HCT116 (cell line): Measurements from ENCODE around the gene MINDY3. TPM values are rescaled to one million over a fixed set of nuclear protein-coding genes. Genes with fewer than 3 reads are reported as not detected.

Experiments used
- ATAC-seq: fragments of 200-7000 bp; cut with Tn5 transposase; 2 replicates; pipeline ENCODE4 v1.9.1; 2020; ENCODE audit warnings: mild to moderate bottlenecking, moderate library complexity
- BruUV-seq: library from RNA; stranded (reverse); fragments of 400-500 nt; replicated peaks from 2 replicates; lab custom pipeline; 2021; lab: Mats Ljungman, UMichigan
- CTCF ChIA-PET: fragments of 300-600 bp; sonication (Branson Sonifier 250); formaldehyde crosslinking; loops from one replicate; lab custom pipeline; 2021; ENCODE audit warnings: antibody characterized with exemption; lab: Charles Lee
- POLR2A ChIA-PET: fragments of 300-600, 350-600 bp; sonication (Branson Sonifier 250); formaldehyde crosslinking; loops from one replicate; lab custom pipeline; 2021; ENCODE audit warnings: antibody characterized with exemption; lab: Charles Lee
- RAD21 ChIA-PET, 2 experiments: fragments of 300-600 bp; sonication (Branson Sonifier 250); formaldehyde crosslinking; loops; one replicate each; lab custom pipeline; 2023; ENCODE audit warnings: low total read pairs in 2 of 2; ENCODE audit not compliant: uncharacterized antibody in 2 of 2, unreplicated experiment in 2 of 2, low non-redundant PET in 1 of 2; lab: Charles Lee
- DNase-seq: peaks from one replicate; pipeline ENCODE4 v3.0.0-alpha.2; 2010; ENCODE audit warnings: low read depth, low spot score
- H2AFZ ChIP-seq: fragments of 200-600 bp; shearing (Covaris generic), sonication (generic); 2 replicates; pipeline ENCODE4 v1.6.1; 2017; ENCODE audit warnings: low read depth, mixed run types, mixed read lengths, antibody characterized with exemption, low read length; ENCODE audit not compliant: poor library complexity, severe bottlenecking
- H3K27ac ChIP-seq: 2 replicates; pipeline ENCODE4 v1.5.1; 2012; ENCODE audit warnings: low read depth, low read length
- H3K27me3 ChIP-seq: fragments of 200-600 bp; sonication (generic); 2 replicates; pipeline ENCODE4 v1.6.1; 2016; ENCODE audit warnings: mixed run types, low read length, mixed read lengths; ENCODE audit not compliant: insufficient read depth
- H3K36me3 ChIP-seq, 2 experiments: fragments of 200-500 bp in 1 of 2; fragments of 200-600 bp in 1 of 2; sonication (Bioruptor generic) in 1 of 2; sonication (generic) in 1 of 2; 2 replicates each; pipeline versions ENCODE4 v1.5.1 to v1.6.1; 2014 to 2016; ENCODE audit warnings: low read length in 2 of 2, inconsistent platforms in 1 of 2, mixed read lengths in 1 of 2, mixed run types in 1 of 2; ENCODE audit not compliant: insufficient read depth in 2 of 2, control insufficient read depth in 1 of 2
- H3K4me1 ChIP-seq, 2 experiments: fragments of 200-600 bp in 1 of 2; sonication (generic) in 1 of 2; 2 replicates each; pipeline versions ENCODE4 v1.5.1 to v1.6.1; 2012 to 2017; ENCODE audit warnings: low read length in 2 of 2, inconsistent platforms in 1 of 2, mild to moderate bottlenecking in 1 of 2, mixed read lengths in 1 of 2, mixed run types in 1 of 2, moderate library complexity in 1 of 2; ENCODE audit not compliant: insufficient read depth in 2 of 2, control insufficient read depth in 1 of 2
- H3K4me2 ChIP-seq: fragments of 200-600 bp; sonication (generic); 2 replicates; pipeline ENCODE4 v1.6.1; 2017; ENCODE audit warnings: mixed run types, low read length, mixed read lengths
- H3K4me3 ChIP-seq, 2 experiments: fragments of 200-600 bp in 1 of 2; sonication (generic) in 1 of 2; replicated peaks in 1 of 2; 2 replicates each; pipeline ENCODE4 v1.5.1; 2011 to 2016; ENCODE audit warnings: low read length in 2 of 2, control low read depth in 1 of 2, low read depth in 1 of 2, mild to moderate bottlenecking in 1 of 2, mixed read lengths in 1 of 2, mixed run types in 1 of 2
- H3K79me2 ChIP-seq: fragments of 200-600 bp; sonication (generic); 2 replicates; pipeline ENCODE4 v1.6.1; 2017; ENCODE audit warnings: mild to moderate bottlenecking, mixed run types, low read length, moderate library complexity, mixed read lengths; ENCODE audit not compliant: insufficient read depth
- H3K9ac ChIP-seq: fragments of 200-600 bp; sonication (generic); 2 replicates; pipeline ENCODE4 v1.6.1; 2016; ENCODE audit warnings: low read length, mixed read lengths
- H3K9me2 ChIP-seq: fragments of 200-600 bp; sonication (generic), shearing (Covaris generic); 2 replicates; pipeline ENCODE4 v1.6.1; 2017; ENCODE audit warnings: mixed run types, mild to moderate bottlenecking, moderate library complexity; ENCODE audit not compliant: insufficient read depth
- H3K9me3 ChIP-seq, 2 experiments: fragments of 200-500 bp in 1 of 2; fragments of 200-600 bp in 1 of 2; sonication (Bioruptor generic) in 1 of 2; sonication (generic) in 1 of 2; 2 replicates each; pipeline ENCODE4 v1.6.1; 2014 to 2017; ENCODE audit warnings: low read length in 2 of 2, mixed read lengths in 2 of 2, inconsistent platforms in 1 of 2, low read depth in 1 of 2, mild to moderate bottlenecking in 1 of 2, mixed run types in 1 of 2, moderate library complexity in 1 of 2; ENCODE audit not compliant: control insufficient read depth in 1 of 2, insufficient read depth in 1 of 2
- H4K20me1 ChIP-seq: fragments of 200-600 bp; sonication (generic), shearing (Covaris generic); 2 replicates; pipeline ENCODE4 v1.6.1; 2017; ENCODE audit warnings: mixed run types, mild to moderate bottlenecking, moderate library complexity; ENCODE audit not compliant: insufficient read depth
- ATF3 ChIP-seq: IDR thresholded peaks from 2 replicates; pipeline ENCODE4 v1.6.1; 2012
- CBX3 ChIP-seq: IDR thresholded peaks from 2 replicates; pipeline ENCODE4 v1.6.1; 2012; ENCODE audit warnings: low read depth
- CEBPB ChIP-seq: IDR thresholded peaks from 2 replicates; pipeline ENCODE4 v1.6.1; 2012; ENCODE audit warnings: low read depth
- EGR1 ChIP-seq: IDR thresholded peaks from 2 replicates; pipeline ENCODE4 v1.6.1; 2012; ENCODE audit warnings: low read depth
- ELF1 ChIP-seq: IDR thresholded peaks from 2 replicates; pipeline ENCODE4 v1.6.1; 2012; ENCODE audit warnings: low read depth, borderline replicate concordance
- EZH2phosphoT487 ChIP-seq: fragments of 200-600 bp; IDR thresholded peaks from 2 replicates; pipeline ENCODE4 v1.6.1; 2018; ENCODE audit warnings: antibody characterized with exemption, borderline replicate concordance
- FOSL1 ChIP-seq: IDR thresholded peaks from 2 replicates; pipeline ENCODE4 v1.6.1; 2012; ENCODE audit warnings: low read depth
- JUND ChIP-seq: IDR thresholded peaks from 2 replicates; pipeline ENCODE4 v1.6.1; 2012
- POLR2A ChIP-seq: IDR thresholded peaks from 2 replicates; pipeline ENCODE4 v1.7.0; 2011; ENCODE audit warnings: borderline replicate concordance; ENCODE audit not compliant: insufficient read depth, insufficient read length; ENCODE audit errors: extremely low read depth
- POLR2AphosphoS5 ChIP-seq: IDR thresholded peaks from 2 replicates; pipeline ENCODE4 v1.6.1; 2011; ENCODE audit warnings: mild to moderate bottlenecking, low read depth, low read length, moderate library complexity
- RAD21 ChIP-seq: IDR thresholded peaks from 2 replicates; pipeline ENCODE4 v1.6.1; 2012; ENCODE audit warnings: low read depth, mild to moderate bottlenecking
- SIN3A ChIP-seq: IDR thresholded peaks from 2 replicates; pipeline ENCODE4 v1.6.1; 2012; ENCODE audit warnings: low read depth
- SP1 ChIP-seq: IDR thresholded peaks from 2 replicates; pipeline ENCODE4 v1.6.1; 2012; ENCODE audit warnings: low read depth
- SRF ChIP-seq: IDR thresholded peaks from 2 replicates; pipeline ENCODE4 v1.6.1; 2012; ENCODE audit warnings: low read depth
- TCF7L2 ChIP-seq: IDR thresholded peaks from 2 replicates; pipeline ENCODE4 v1.7.0; 2011; ENCODE audit warnings: borderline replicate concordance, inconsistent platforms; ENCODE audit not compliant: insufficient read depth, insufficient read length; ENCODE audit errors: extremely low read depth
- YY1 ChIP-seq: IDR thresholded peaks from 2 replicates; pipeline ENCODE4 v1.6.1; 2011; ENCODE audit warnings: low read length, low read depth, moderate library complexity, mild to moderate bottlenecking; ENCODE audit not compliant: insufficient replicate concordance; ENCODE audit errors: extremely low read depth
- ZFX ChIP-seq: fragments of 450-650 bp; IDR thresholded peaks from 2 replicates; pipeline ENCODE4 v1.6.1; 2017
- ZNF274 ChIP-seq: fragments of 200-500 bp; sonication (Bioruptor generic); IDR thresholded peaks from 2 replicates; pipeline ENCODE4 v1.6.1; 2014; ENCODE audit warnings: mild to moderate bottlenecking, low read depth, low read length, inconsistent platforms
- intact Hi-C: fragments of 100-400 bp; cut with micrococcal nuclease; formaldehyde crosslinking; loops from 2 replicates; pipeline ENCODE4 v1.10.0; 2022
- total RNA-seq: library from RNA; stranded (reverse); gene quantifications from one replicate; pipeline ENCODE4 v1.2.1, GENCODE V29; 2021; ENCODE audit not compliant: unreplicated experiment
- TF ChIP-seq, protein P1 (sequence below): IDR thresholded peaks from 2 replicates; pipeline ENCODE4 v1.6.1; 2011; ENCODE audit warnings: mild to moderate bottlenecking, low read length, moderate library complexity; ENCODE audit not compliant: insufficient replicate concordance; ENCODE audit errors: extremely low read depth
- TF ChIP-seq, protein P2 (sequence below), 3 experiments: fragments of 200-600 bp in 1 of 3; sonication (generic) in 1 of 3; IDR thresholded peaks in 2 of 3; conservative IDR thresholded peaks in 1 of 3; 2 replicates each; pipeline ENCODE4 v1.5.1; 2012 to 2017; ENCODE audit warnings: low read depth in 2 of 3, low read length in 2 of 3, antibody characterized with exemption in 1 of 3, borderline replicate concordance in 1 of 3, control low read depth in 1 of 3, mild to moderate bottlenecking in 1 of 3, mixed read lengths in 1 of 3, mixed run types in 1 of 3, moderate library complexity in 1 of 3; ENCODE audit not compliant: insufficient read depth in 1 of 3

MINDY3 gene
- total RNA-seq, 1 experiment from 2014 or later, result 15.5 TPM

DNA sequence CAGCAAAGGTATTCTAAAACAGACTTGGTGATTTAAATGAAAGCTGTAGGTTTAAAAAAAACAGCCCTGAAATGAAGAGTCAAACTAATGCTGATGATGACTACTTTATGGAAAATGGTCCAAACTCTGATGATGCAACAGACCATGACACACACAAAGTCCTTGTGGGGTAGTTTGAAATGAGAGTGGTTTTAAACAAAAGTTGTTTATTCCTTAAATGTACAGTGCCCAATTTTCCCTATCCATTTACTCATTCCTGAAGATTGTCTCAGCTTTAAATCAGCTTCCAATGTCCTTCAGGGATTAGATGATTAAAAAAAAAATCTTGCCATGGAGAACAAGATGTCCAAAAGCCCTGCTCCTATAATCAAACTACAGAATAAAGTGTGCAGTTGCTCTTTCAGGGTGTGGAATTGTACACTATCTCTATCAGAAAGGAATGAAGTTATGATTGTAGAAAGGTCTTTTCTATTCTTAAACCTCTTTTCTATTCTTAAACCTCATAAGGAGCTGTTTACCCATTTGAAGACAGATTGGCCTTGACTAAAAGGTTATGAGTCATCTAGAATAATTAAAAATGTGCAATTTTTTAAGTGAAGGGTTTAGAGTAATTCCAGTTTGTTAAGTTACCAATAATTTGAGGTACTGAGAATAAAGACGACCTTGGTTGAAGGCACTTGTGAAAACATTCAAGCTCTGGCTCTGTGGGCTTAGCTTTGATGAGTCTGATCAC is 70.3 kb downstream of the MINDY3 start:
- ATAC-seq, result no peak
- intact Hi-C loops, result no loop called here
- TF ChIP-seq ELF1 (no peak), POLR2A (no peak), JUND (no peak), EGR1 (no peak), POLR2AphosphoS5 (no peak), EZH2phosphoT487 (no peak), RAD21 (no peak), FOSL1 (no peak), ZFX (no peak), SP1 (no peak), ATF3 (no peak), SIN3A (no peak), YY1 (no peak), TCF7L2 (no peak), SRF (no peak), CBX3 (no peak), ZNF274 (no peak), CEBPB (no peak)
- TF ChIP-seq, protein P1, sequence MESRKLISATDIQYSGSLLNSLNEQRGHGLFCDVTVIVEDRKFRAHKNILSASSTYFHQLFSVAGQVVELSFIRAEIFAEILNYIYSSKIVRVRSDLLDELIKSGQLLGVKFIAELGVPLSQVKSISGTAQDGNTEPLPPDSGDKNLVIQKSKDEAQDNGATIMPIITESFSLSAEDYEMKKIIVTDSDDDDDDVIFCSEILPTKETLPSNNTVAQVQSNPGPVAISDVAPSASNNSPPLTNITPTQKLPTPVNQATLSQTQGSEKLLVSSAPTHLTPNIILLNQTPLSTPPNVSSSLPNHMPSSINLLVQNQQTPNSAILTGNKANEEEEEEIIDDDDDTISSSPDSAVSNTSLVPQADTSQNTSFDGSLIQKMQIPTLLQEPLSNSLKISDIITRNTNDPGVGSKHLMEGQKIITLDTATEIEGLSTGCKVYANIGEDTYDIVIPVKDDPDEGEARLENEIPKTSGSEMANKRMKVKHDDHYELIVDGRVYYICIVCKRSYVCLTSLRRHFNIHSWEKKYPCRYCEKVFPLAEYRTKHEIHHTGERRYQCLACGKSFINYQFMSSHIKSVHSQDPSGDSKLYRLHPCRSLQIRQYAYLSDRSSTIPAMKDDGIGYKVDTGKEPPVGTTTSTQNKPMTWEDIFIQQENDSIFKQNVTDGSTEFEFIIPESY, result no peak
- TF ChIP-seq, protein P2, sequence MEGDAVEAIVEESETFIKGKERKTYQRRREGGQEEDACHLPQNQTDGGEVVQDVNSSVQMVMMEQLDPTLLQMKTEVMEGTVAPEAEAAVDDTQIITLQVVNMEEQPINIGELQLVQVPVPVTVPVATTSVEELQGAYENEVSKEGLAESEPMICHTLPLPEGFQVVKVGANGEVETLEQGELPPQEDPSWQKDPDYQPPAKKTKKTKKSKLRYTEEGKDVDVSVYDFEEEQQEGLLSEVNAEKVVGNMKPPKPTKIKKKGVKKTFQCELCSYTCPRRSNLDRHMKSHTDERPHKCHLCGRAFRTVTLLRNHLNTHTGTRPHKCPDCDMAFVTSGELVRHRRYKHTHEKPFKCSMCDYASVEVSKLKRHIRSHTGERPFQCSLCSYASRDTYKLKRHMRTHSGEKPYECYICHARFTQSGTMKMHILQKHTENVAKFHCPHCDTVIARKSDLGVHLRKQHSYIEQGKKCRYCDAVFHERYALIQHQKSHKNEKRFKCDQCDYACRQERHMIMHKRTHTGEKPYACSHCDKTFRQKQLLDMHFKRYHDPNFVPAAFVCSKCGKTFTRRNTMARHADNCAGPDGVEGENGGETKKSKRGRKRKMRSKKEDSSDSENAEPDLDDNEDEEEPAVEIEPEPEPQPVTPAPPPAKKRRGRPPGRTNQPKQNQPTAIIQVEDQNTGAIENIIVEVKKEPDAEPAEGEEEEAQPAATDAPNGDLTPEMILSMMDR (IDR thresholded peaks at IDR 0.05 in 2 of 3, conservative IDR thresholded peaks at IDR 0.05 in 1 of 3; ENCODE audit: borderline replicate concordance in 1 of 3, insufficient read depth in 1 of 3, low read depth in 2 of 3, low read length in 2 of 3), result no peak
- TF ChIP-seq, all 23 proteins: peak for 0
- ChIA-PET RAD21 (no interaction called here), POLR2A (no interaction called here), CTCF (no interaction called here)
- H3K9me2 ChIP-seq, result no peaks in the 10 kb centered on the region
- no peaks in the 10 kb centered on the region for H3K9me3 ChIP-seq
- H3K27ac ChIP-seq, result no peak overlapping the region
- BruUV-seq, result no TSS peak
- H3K4me1 ChIP-seq, result peaks cover 0 to 2% of the 10 kb centered on the region in 2 experiments; a peak in 1 of 4 replicates
- no peaks in the 10 kb centered on the region for H4K20me1 ChIP-seq
- H2AFZ ChIP-seq, result no peak overlapping the region
- no peaks in the 10 kb centered on the region for H3K79me2 ChIP-seq
- no peaks in the 10 kb centered on the region for H3K27me3 ChIP-seq
- H3K4me2 ChIP-seq, result no peak overlapping the region
- no peak overlapping the region for H3K9ac ChIP-seq
- no peaks in the 10 kb centered on the region; a peak in 1 of 4 replicates for H3K36me3 ChIP-seq
- H3K4me3 ChIP-seq, result no peak overlapping the region
- DNase-seq, result no peak
